Activated naive CD4-positive, alpha-beta T cell treated with anti-CD3 and anti-CD28 coated beads, Interleukin-2, amount 10 ng/mL, durations not matched to agents 7 days and 5 days (primary cell): ENCODE data around the gene TBC1D22A.
A peak's percentile ranks its signal among the peaks of the same experiment; 100 is the strongest.

ENCODE experiments used
- CTCF ChIA-PET: fragments of 350-600 bp; sonication (Branson Sonifier 250); formaldehyde crosslinking; loops from one replicate; lab custom pipeline; 2021; ENCODE audit warnings: antibody characterized with exemption; lab: Charles Lee
- DNase-seq: peaks from one replicate; pipeline ENCODE4 v3.0.0-alpha.2; 2020
- H3K27ac Mint-ChIP-seq: one replicate; pipeline ENCODE4 v1.8.0; 2021; ENCODE audit warnings: mild to moderate bottlenecking, moderate library complexity, mixed read lengths
- H3K27me3 Mint-ChIP-seq: one replicate; pipeline ENCODE4 v1.8.0; 2021; ENCODE audit warnings: mild to moderate bottlenecking, mixed read lengths
- H3K36me3 Mint-ChIP-seq: one replicate; pipeline ENCODE4 v1.8.0; 2021; ENCODE audit warnings: mixed read lengths
- H3K4me1 Mint-ChIP-seq: one replicate; pipeline ENCODE4 v1.8.0; 2021; ENCODE audit warnings: mixed read lengths
- H3K4me3 Mint-ChIP-seq: one replicate; pipeline ENCODE4 v1.8.0; 2021; ENCODE audit warnings: mild to moderate bottlenecking, moderate library complexity, mixed read lengths
- H3K9me3 Mint-ChIP-seq: one replicate; pipeline ENCODE4 v1.8.0; 2021; ENCODE audit warnings: mixed read lengths

Gene TBC1D22A

GRCh38 chr22:47176026-47176389, 413.6 kb downstream of the TBC1D22A start:
- no peak for DNase-seq
- peaks cover 10% of the 10 kb centered on the region for H3K9me3 Mint-ChIP-seq
- H3K27ac Mint-ChIP-seq: no peak overlapping the region
- H3K36me3 Mint-ChIP-seq: peaks cover 9% of the 10 kb centered on the region
- H3K4me3 Mint-ChIP-seq: no peak overlapping the region
- no peaks in the 10 kb centered on the region for H3K27me3 Mint-ChIP-seq
- CTCF ChIA-PET: no interaction called here
- no peaks in the 10 kb centered on the region for H3K4me1 Mint-ChIP-seq

GRCh38 chr22:47176573-47177333, 414.3 kb downstream of the TBC1D22A start:
- no peak overlapping the region for H3K27ac Mint-ChIP-seq
- CTCF ChIA-PET: no interaction called here
- H3K27me3 Mint-ChIP-seq: no peaks in the 10 kb centered on the region
- peaks cover 9% of the 10 kb centered on the region for H3K36me3 Mint-ChIP-seq
- no peaks in the 10 kb centered on the region for H3K4me1 Mint-ChIP-seq
- peaks cover 10% of the 10 kb centered on the region for H3K9me3 Mint-ChIP-seq
- H3K4me3 Mint-ChIP-seq: no peak overlapping the region
- no peak for DNase-seq

GRCh38 chr22:47177334-47177815, 414.9 kb downstream of the TBC1D22A start:
- CTCF ChIA-PET: no interaction called here
- no peaks in the 10 kb centered on the region for H3K4me1 Mint-ChIP-seq
- H3K9me3 Mint-ChIP-seq: peaks cover 10% of the 10 kb centered on the region
- no peaks in the 10 kb centered on the region for H3K27me3 Mint-ChIP-seq
- DNase-seq: no peak
- H3K27ac Mint-ChIP-seq: no peak overlapping the region
- no peak overlapping the region for H3K4me3 Mint-ChIP-seq
- H3K36me3 Mint-ChIP-seq: peaks cover 9% of the 10 kb centered on the region

DNA sequence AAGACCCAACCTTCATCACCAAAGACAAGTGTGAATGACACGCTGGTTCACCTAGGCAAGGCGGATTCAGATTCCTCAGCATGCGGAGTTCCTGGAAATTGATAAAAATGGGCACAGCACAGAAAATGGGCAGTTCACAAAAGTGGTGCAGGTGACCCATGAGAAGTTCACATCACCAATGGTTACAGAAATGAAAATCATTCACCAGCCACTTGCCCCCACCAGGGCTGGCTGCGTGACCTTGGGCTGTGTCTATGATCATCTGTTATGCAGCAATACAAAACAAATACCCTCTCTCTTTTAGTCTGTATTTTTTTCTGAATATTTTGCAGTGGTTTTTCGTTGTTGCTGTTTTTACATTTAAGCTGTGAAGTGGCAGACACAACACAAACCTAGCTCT, 415.9 kb downstream of the TBC1D22A start:
- Mint-ChIP-seq H3K4me1 (no peaks in the 10 kb centered on the region), H3K36me3 (peaks cover 9% of the 10 kb centered on the region), H3K27ac (no peak overlapping the region), H3K4me3 (no peak overlapping the region), H3K9me3 (peaks cover 10% of the 10 kb centered on the region), H3K27me3 (no peaks in the 10 kb centered on the region)
- no peak for DNase-seq
- CTCF ChIA-PET: no interaction called here

DNA sequence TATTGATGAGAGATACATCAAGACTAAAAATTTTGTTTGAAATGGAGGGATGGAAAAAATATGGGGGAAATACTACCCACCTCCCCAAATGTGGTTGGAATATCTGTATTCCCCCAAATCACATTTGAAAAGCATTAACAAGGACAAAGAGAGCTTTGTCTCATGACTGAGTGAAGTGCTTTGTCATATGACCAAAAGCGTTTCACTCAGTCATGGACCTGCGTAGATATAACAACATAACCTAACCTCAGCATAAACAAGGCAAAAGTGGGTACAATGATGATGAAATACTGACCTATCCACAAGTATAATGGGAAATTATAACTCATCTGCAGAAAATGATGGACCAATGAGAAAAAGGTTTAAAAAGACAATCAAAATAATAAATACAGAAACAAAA, 418.3 kb downstream of the TBC1D22A start:
- CTCF ChIA-PET: no interaction called here
- no peak for DNase-seq
- no peak overlapping the region for H3K27ac Mint-ChIP-seq

GRCh38 chr22:47187176-47187957, 424.9 kb downstream of the TBC1D22A start:
- no peak overlapping the region for H3K27ac Mint-ChIP-seq
- H3K4me1 Mint-ChIP-seq: no peaks in the 10 kb centered on the region
- H3K4me3 Mint-ChIP-seq: no peak overlapping the region
- H3K27me3 Mint-ChIP-seq: peaks cover 4% of the 10 kb centered on the region
- no peak for DNase-seq
- no peaks in the 10 kb centered on the region for H3K36me3 Mint-ChIP-seq
- H3K9me3 Mint-ChIP-seq: peaks cover 4% of the 10 kb centered on the region
- CTCF ChIA-PET: no interaction called here

More for the DNA sequence above, 418.3 kb downstream of the TBC1D22A start:
- no peaks in the 10 kb centered on the region for H3K36me3 Mint-ChIP-seq
- peaks cover 3% of the 10 kb centered on the region for H3K27me3 Mint-ChIP-seq
- H3K9me3 Mint-ChIP-seq: peaks cover 8% of the 10 kb centered on the region
- H3K4me1 Mint-ChIP-seq: no peaks in the 10 kb centered on the region
- no peak overlapping the region for H3K4me3 Mint-ChIP-seq

DNA sequence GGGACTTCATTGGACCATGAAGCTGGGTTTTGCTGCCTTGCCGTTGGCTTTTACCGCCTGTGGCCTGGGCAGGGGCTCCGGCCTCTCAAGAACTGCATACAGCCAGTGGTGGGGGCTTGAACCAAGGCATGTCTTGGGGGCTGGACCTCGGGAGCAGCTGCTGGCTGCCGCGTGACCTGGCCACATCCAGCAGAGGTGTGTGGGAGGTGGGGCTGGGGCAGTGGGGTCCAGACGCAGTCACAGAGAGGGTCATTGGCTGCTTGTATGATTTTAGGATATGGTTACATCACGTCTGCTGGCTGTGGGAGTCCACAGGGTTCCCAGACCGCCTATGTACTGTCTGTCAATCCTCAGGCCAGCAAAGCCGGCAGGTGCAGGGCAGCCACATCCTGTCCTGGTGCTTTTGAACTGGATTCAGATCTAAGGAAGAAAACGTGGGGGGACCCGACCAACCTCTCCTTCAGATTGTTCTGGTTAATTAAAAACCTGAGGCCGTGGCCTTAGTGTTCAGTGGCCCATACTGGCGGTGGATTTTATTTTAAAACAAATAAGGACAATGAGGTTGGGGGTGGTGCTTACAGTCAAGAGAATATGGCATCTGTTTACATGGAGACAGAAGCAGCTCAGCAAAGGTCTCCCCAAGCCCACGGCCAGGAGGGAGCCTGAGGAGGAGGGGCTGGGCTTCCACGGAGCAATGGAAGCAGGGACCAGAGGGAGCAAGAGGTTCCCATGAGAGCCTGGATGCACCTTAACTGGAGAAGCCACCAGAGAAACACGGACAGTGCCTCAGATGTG, 426.0 kb downstream of the TBC1D22A start:
- Mint-ChIP-seq H3K27ac (no peak overlapping the region), H3K36me3 (no peaks in the 10 kb centered on the region), H3K9me3 (peaks cover 4% of the 10 kb centered on the region), H3K4me1 (no peaks in the 10 kb centered on the region), H3K4me3 (no peak overlapping the region), H3K27me3 (peaks cover 4% of the 10 kb centered on the region)
- no peak for DNase-seq
- CTCF ChIA-PET: no interaction called here

DNA sequence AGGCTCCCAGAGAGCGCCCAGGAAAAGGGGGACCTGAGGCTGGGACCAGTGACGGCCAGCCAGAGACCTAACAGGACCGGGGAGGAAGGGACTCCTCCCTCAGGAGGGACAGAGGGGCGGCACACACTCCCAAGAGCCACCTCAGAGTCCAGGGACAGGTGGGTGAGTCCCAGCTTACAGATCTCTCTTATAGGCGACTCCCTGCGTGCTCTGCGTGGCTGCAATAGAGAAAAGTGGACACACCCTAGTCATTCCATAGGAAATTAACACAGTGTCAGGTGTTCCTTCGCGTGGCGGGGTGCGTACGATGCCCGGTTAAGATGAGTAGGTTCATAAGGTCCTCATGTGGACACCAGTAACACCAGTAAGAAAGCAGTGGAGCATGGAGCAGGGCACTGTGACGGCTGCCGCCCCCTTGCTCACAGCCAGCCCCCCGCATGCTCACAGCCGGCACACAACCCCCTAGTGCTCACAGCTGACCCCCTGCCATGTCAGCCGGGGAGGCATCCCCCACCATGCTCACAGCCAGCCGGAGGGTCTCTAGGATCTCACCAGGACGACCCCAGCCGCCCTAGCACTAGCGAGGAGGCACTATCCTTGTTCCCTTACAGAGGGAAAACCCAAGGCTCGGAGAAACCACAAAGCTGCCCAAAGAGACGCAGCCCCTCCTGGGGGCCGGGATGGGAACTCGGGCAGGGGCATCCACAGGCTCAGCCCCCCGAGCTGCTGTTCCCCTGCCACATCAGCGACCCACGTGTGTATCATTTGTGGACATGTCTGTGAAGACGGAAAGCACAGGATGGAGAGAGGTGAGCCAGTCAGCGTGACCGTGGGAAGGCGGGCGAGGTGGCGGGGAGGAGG, 426.8 kb downstream of the TBC1D22A start:
- DNase-seq: peak; percentile 12
- Mint-ChIP-seq H3K27me3 (peaks cover 4% of the 10 kb centered on the region), H3K9me3 (peaks cover 4% of the 10 kb centered on the region), H3K27ac (no peak overlapping the region), H3K4me3 (no peak overlapping the region), H3K36me3 (no peaks in the 10 kb centered on the region), H3K4me1 (no peaks in the 10 kb centered on the region)
- CTCF ChIA-PET: interaction anchor here (1.2 kb wide), 1 partner anchor 24 kb away, joined by 4 read pairs; no protein-coding TSS in a partner anchor

GRCh38 chr22:47190276-47190956, 428.0 kb downstream of the TBC1D22A start:
- Mint-ChIP-seq H3K9me3 (peaks cover 4% of the 10 kb centered on the region), H3K4me3 (no peak overlapping the region), H3K27me3 (peaks cover 4% of the 10 kb centered on the region), H3K36me3 (no peaks in the 10 kb centered on the region), H3K4me1 (no peaks in the 10 kb centered on the region), H3K27ac (no peak overlapping the region)
- CTCF ChIA-PET: interaction anchor here (1.2 kb wide), 1 partner anchor 23 kb away, joined by 4 read pairs; no protein-coding TSS in a partner anchor
- peak; percentile 3 for DNase-seq

GRCh38 chr22:47190957-47191670, 428.7 kb downstream of the TBC1D22A start:
- Mint-ChIP-seq H3K36me3 (no peaks in the 10 kb centered on the region), H3K9me3 (no peaks in the 10 kb centered on the region), H3K27ac (no peak overlapping the region), H3K27me3 (no peaks in the 10 kb centered on the region), H3K4me1 (no peaks in the 10 kb centered on the region), H3K4me3 (no peak overlapping the region)
- CTCF ChIA-PET: interaction anchor here (1.2 kb wide), 1 partner anchor 22 kb away, joined by 4 read pairs; no protein-coding TSS in a partner anchor
- DNase-seq: peak; percentile 7

- DNase-seq: no peak
These were observed 429.5 kb downstream of the TBC1D22A start for GRCh38 chr22:47191671-47192650.

More at GRCh38 chr22:47191671-47192650, 429.5 kb downstream of the TBC1D22A start:
- Mint-ChIP-seq H3K36me3 (no peaks in the 10 kb centered on the region), H3K27ac (no peak overlapping the region), H3K9me3 (no peaks in the 10 kb centered on the region), H3K4me1 (no peaks in the 10 kb centered on the region), H3K4me3 (no peak overlapping the region), H3K27me3 (no peaks in the 10 kb centered on the region)
- CTCF ChIA-PET: no interaction called here
